K562 (cell line): ENCODE measurements around the gene PDIA4. TPM values are rescaled to one million over a fixed set of nuclear protein-coding genes. Genes with fewer than 3 reads are reported as not detected.

Source experiments
- AFF4 ChIP-seq: sonication (generic); formaldehyde crosslinking; IDR thresholded peaks from 2 replicates; pipeline ENCODE4 v1.8.0; 2023; ENCODE audit warnings: mild to moderate bottlenecking, missing genetic modification reagents
- ATF7 ChIP-seq: fragments of 450-650 bp; IDR thresholded peaks from 2 replicates; pipeline ENCODE4 v1.7.1; 2014; ENCODE audit warnings: mild to moderate bottlenecking, moderate library complexity
- BRD4 ChIP-seq: fragments of 200-600 bp; sonication (generic); IDR thresholded peaks from 2 replicates; pipeline ENCODE4 v1.6.1; 2017; ENCODE audit warnings: inconsistent platforms
- DPF2 ChIP-seq: fragments of 450-650 bp; IDR thresholded peaks from 2 replicates; pipeline ENCODE4 v1.6.1; 2016
- FOSL1 ChIP-seq: fragments of 200-800 bp; sonication (Bioruptor generic); conservative IDR thresholded peaks from 2 replicates; pipeline ENCODE4 v1.6.1; 2016; ENCODE audit warnings: missing genetic modification characterization, missing compliant biosample characterization
- FOXA3 ChIP-seq, 2 experiments: fragments of 450-650 bp in 1 of 2; sonication (generic) in 1 of 2; formaldehyde crosslinking; IDR thresholded peaks in 1 of 2; conservative IDR thresholded peaks in 1 of 2; 2 replicates each; pipeline versions ENCODE4 v1.4.0 to v1.8.0; 2020 to 2022; ENCODE audit warnings: mild to moderate bottlenecking in 2 of 2, missing genetic modification reagents in 1 of 2
- MCM3 ChIP-seq: fragments of 450-650 bp; IDR thresholded peaks from 2 replicates; pipeline ENCODE4 v1.6.1; 2016
- MEF2D ChIP-seq: conservative IDR thresholded peaks from 2 replicates; pipeline ENCODE4 v1.6.1; 2016; ENCODE audit warnings: low read depth, missing genetic modification characterization, missing compliant biosample characterization
- OTX1 ChIP-seq: fragments of 450-650 bp; formaldehyde crosslinking; IDR thresholded peaks from 2 replicates; pipeline ENCODE4 v1.4.0; 2022; ENCODE audit warnings: mild to moderate bottlenecking
- STAG1 ChIP-seq: sonication (generic); formaldehyde crosslinking; IDR thresholded peaks from 2 replicates; pipeline ENCODE4 v1.5.0; 2020; ENCODE audit warnings: missing genetic modification reagents, borderline replicate concordance
- TSC22D4 ChIP-seq: fragments of 450-650 bp; IDR thresholded peaks from 2 replicates; pipeline ENCODE4 v1.6.1; 2016; ENCODE audit warnings: missing genetic modification characterization, missing biosample characterization, control low read depth
- WHSC1 ChIP-seq: IDR thresholded peaks from one replicate; pipeline ENCODE4 v1.6.1; 2012; ENCODE audit warnings: low read length, control low read depth, inconsistent platforms
- ZNF140 ChIP-seq: fragments of 250-450 bp; sonication (Bioruptor Pico); IDR thresholded peaks from 2 replicates; pipeline ENCODE4 v1.8.0; 2021; ENCODE audit warnings: moderate library complexity, mild to moderate bottlenecking, inconsistent platforms
- ZNF224 ChIP-seq: sonication (generic); formaldehyde crosslinking; IDR thresholded peaks from 2 replicates; pipeline ENCODE4 v1.8.0; 2022; ENCODE audit warnings: mild to moderate bottlenecking, missing genetic modification reagents
- ZNF407 ChIP-seq: fragments of 450-650 bp; IDR thresholded peaks from 2 replicates; pipeline ENCODE4 v1.6.1; 2016; ENCODE audit warnings: low read depth
- ZNF449 ChIP-seq: fragments of 250-450 bp; sonication (Bioruptor Pico); IDR thresholded peaks from 2 replicates; pipeline ENCODE4 v1.8.0; 2022; ENCODE audit warnings: moderate library complexity, mild to moderate bottlenecking, inconsistent platforms
- polyA plus RNA-seq, 8 experiments: library from polyadenylated mRNA; depleted of rRNA in 4 of 8; stranded (reverse) in 5 of 8; unstranded in 3 of 8; fragments of >200 nt; fragmentation: Nextera tagmentation in 2 of 8; fragmentation: Illumina TruSeq in 1 of 8; extraction: Ambion mirVana in 2 of 8; extraction: Trizol in 1 of 8; gene quantifications; 2 replicates each; pipeline versions ENCODE4 v1.2.1 to v1.2.3, GENCODE V29; 2011 to 2014; ENCODE audit warnings: inconsistent platforms in 1 of 8, missing spikeins in 1 of 8
- total RNA-seq, 7 experiments: library from RNA; depleted of rRNA in 6 of 7; stranded (reverse); fragments of >200 nt in 6 of 7; fragmentation: Illumina TruSeq in 2 of 7; extraction: Trizol in 2 of 7; gene quantifications; 2 replicates each; pipeline versions ENCODE4 v1.2.1 to v1.2.3, GENCODE V29; 2011 to 2021; ENCODE audit warnings: low replicate concordance in 1 of 7

PDIA4 gene
- total and polyA plus RNA-seq, 9 of the 15 experiments (the other 6 are each of a cell fraction or from before 2014, with no cell fraction given), result 9.1 to 175 (median 146) TPM

- no peak for TF ChIP-seq ZNF407
- TF ChIP-seq MEF2D (tag), result no peak
- no peak for TF ChIP-seq DPF2
- TF ChIP-seq AFF4 (CRISPR knock-in tag), result no peak; the same call in 1 of the 2 replicates
- no peak for TF ChIP-seq WHSC1
- TF ChIP-seq ATF7, result no peak
- TF ChIP-seq FOSL1 (tag), result no peak
- TF ChIP-seq OTX1 (CRISPR knock-in tag), result no peak
- TF ChIP-seq BRD4, result peak; percentile 93
- TF ChIP-seq ZNF449 (CRISPR knock-in tag), result no peak
- TF ChIP-seq TSC22D4 (tag), result no peak
- no peak for TF ChIP-seq STAG1 (CRISPR knock-in tag)
- TF ChIP-seq FOXA3 (CRISPR knock-in tag; conservative IDR thresholded peaks at IDR 0.05 in 1 of 2, IDR thresholded peaks at IDR 0.05 in 1 of 2), result no peak
- TF ChIP-seq MCM3, result no peak
- TF ChIP-seq ZNF224, result peak; percentile 80; the same call in 1 of the 2 replicates
- TF ChIP-seq ZNF140 (CRISPR knock-in tag), result no peak
Observed at GRCh38 chr7:149027611-149028345, 527 bp downstream of the PDIA4 start (continued).
